ENCODE results near the gene ST7.
"Not testable (repeated sequence)": the region's sequence is repeated elsewhere in the genome, so short reads cannot be mapped to it uniquely, and the experiment has no call there.

ST7 gene

DNA sequence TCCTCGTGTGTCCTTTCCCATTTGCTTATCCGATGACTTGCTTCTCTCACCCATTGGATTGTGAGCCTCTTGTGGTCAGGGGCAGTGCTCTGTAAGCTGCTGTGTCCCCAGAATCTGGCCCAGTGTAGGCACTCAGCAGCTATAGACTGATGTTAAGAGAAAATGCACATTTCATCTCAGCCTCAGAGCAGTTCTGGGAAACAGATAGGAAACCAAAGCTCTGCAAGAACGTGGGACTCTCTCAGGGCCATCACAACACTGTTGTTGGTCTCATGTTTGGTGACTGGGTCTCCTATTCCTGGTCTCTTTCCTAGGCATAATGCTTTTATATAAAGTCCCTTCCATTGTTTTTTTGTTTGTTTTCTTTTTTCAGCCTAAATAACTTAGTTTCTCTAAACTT lies 141.2 kb downstream of the ST7 start:
- no peak for DNase-seq (ENCODE audit: low read depth)

DNA sequence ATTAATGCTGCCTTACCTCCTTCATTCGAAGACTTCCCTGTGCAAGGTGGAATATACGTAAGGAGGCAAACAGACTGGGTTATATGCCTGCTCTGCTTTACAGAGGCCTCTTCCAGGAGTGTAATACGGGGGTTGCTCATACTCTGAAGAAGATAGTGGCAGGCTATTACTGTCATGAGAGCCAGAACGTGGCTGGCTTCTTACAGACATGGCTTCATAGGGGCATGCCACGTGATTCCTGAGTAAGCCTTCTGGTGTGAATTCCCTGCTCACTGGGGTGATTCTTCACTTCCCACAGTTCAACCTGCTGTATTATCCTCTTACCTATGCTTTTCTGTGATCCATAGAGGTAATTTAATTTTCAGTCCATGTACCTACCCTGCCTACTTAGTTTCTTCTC lies 141.8 kb downstream of the ST7 start:
- no peak for DNase-seq (ENCODE audit: low read depth)

DNA sequence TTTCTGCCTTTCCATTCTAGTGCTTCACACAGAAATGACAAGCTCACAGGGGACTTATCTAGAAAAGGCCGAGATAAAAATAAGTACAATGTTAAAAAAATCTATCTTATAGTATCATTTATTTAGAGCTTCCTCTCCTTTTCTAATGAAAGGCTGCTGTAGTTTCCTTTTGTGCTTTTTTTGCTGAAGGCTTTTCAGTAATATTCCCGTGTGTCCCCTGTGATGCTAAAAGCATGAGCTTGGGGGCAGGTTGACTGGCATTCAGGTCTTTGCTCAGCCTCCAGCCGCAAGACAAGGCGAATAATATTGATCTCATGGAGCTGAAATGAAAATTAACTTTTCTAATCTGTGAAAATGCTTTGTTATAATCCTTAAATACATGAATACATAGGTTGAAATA lies 143.0 kb downstream of the ST7 start:
- DNase-seq (ENCODE audit: low read depth), result no peak

DNA sequence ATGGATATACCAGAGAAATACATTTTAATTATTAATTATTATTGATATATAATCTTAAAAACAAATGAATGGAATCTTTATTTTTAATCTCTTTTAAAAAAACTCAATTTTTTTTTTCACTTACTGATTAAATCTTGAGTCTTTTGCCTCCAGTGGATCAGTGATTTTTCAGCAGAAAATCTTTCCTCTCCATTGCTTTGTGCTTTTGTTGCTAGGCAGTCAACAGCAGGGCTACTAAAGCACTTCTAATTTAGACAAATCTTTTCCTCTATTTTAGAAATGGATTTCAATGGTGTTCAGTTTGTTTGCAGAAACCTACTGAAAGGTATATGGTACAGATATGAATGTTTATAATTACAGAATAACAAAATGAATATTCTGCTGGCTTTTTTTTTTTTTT lies 143.6 kb downstream of the ST7 start:
- no peak for DNase-seq (ENCODE audit: low read depth)

DNA sequence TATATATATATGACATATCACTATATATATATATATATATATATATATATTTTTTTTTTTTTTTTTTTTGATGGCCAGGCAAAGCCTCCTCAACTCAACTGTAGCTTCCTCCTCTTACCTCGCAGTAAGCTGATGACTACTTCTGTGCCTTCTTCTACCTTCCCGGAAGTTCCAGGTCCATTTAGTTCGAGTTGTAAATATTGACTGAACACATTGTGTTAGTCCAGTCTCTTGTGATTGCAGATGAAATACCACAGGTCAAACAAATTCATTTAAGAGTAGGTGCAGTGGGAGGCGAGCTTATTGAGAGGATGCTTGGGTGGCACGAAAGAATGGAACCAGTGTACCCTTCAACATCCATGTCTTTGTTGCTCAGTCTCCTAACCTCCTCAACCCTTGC lies 144.6 kb downstream of the ST7 start:
- DNase-seq (ENCODE audit: low read depth), result no peak

DNA sequence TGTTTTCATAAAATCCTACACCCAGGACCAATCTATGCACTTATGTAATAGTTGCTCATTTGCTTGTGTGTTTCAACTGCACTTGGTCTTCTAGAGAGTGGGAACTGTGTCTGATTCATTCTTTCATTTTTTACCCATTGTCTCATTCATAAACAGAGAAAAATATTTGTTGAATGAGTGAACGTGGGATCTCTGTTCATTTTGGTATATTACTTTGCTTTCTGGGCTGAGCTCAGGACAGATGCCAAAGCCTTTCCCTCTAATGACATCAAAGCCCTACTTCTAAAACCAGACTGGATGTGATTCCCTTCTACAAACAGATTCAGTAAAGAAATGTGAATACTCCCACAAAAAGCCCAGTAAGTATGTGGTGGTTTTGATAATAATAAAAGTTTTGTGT lies 145.2 kb downstream of the ST7 start:
- no peak for DNase-seq (ENCODE audit: low read depth)

DNA sequence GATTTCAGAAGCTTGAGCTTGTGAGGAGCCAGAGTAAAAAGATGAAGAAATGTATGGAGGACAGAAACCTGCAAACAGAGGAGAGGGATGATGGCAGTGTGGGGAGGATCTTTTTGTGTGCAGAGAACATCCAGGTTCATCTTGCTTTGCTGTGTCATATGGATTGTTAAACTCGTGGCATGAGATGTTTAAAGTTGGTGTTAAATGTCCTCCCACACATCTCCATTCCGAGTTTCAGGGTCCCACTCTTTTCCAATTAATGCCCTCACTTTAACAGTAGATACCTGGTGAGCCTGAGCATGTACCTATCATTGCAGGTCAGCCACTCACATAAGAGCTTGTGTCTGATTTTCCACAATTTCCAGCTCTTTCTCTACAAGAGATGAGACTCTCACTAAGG lies 147.7 kb downstream of the ST7 start:
- no peak for DNase-seq (ENCODE audit: low read depth)

DNA sequence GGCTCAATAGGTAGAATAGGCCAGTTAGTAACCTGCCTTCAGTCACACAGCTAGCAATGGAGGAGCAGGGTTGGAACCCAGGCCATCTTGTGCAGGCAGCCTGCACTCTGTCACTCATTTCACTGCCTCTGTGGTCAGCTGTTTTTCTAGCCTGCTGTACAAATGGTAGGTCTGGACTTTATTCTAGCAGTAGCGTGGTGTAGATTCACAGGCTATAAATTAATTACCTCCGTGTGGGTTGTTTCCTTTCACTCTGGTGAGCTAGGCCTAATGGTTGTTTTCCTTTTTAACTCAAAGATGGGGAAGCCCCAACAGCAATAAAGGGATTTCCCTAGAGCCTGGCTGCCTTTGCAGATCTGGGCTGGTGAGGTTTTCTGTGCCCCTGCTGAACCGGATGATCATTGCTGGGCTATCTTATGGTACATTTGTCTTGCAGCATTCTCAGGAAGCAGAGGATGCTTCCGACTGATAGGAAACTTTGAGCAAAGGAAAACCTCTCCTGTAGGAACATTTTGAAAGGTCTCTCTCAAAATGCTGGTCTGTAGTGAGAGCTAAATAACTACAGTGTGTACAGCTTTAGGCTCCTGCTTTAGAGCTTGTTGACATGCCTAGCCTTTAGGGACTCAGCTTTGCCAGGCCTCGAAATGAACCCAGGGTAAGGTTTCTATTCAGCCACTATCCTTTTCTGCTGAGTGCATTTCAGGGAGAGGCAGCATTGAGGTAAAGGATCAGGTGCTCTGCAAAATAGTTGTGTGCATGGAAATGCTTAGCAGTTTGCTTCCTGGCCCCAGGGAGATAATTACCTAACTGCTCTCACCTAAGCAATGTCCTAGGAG lies 157.4 kb downstream of the ST7 start:
- DNase-seq (ENCODE audit: low read depth), result peak; percentile 14

DNA sequence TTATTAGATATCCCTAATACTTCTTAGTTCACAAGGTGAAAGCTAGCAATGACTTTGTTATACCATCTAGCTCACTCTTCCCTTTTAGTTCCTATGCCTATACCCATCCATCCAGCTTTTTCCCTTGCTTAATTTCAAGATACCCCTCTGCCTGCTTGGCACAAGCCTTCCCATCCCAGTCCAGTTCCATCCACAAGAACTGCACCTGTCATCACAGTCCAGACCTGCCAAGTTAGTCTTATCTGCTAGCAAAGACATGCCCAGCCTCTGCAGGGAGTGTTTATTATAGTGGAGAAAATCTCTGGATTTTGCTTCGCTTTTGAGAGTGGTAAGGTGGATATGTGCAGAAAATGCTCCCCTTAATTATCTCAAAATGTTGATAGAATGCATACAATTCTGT lies 158.2 kb downstream of the ST7 start:
- DNase-seq (ENCODE audit: low read depth), result no peak

DNA sequence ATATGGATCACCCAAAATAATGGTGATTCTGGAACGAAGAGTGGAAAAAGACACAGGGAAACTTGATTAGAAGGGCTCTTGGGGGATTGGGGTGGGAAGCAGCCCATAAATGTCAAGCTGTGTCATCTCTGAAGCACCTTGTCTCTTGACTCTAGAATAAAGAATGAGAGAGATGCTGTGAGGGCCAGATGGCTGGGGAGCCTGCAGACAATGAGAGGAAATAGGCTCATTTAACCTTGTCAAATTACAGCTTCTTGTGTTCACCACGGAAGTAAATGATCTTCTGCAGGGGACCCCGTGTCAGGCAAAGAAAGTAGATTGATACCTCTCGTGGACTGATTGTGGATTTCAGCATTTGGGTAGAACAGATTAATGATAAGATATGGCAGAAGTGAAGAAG lies 159.3 kb downstream of the ST7 start:
- DNase-seq (ENCODE audit: low read depth), result no peak

DNA sequence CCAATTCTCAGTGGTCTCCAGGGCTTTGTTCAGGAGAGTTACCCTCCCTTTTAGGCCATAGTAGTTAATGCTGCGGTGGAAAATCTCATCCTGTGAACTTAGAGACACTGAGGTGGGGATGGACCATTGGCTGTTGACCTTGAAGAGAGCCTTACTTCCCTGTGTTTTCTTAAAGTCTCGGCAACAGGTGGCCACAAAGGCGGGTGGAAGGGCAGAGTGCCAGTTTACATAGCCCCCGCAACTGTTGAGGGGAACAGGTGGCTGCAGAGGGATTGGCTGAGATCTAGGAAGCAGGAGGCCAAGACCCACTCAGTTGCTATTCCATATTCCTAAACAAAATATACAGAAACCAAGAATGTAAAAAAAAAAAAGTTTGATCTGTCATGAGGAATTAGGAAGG lies 160.6 kb downstream of the ST7 start:
- DNase-seq (ENCODE audit: low read depth), result no peak

DNA sequence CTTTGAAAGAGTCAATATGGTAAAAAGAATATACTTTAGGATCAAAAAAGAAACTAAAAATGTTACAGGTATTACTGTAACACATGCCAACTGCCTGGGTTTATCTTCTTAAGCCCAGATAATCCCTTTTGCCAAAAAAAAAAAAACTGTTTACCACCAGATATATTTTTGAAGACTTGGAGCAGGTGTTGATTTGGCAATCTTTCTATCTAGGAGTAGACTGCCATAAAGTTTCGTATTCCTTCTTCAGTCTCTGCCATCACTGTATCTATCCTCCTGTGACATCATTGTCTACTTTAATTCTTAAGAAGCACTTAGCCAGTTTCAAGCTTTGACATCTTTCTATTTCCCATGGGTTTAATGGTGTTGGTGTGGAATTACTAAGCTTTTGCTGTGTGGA lies 161.0 kb downstream of the ST7 start:
- DNase-seq (ENCODE audit: low read depth), result no peak

DNA sequence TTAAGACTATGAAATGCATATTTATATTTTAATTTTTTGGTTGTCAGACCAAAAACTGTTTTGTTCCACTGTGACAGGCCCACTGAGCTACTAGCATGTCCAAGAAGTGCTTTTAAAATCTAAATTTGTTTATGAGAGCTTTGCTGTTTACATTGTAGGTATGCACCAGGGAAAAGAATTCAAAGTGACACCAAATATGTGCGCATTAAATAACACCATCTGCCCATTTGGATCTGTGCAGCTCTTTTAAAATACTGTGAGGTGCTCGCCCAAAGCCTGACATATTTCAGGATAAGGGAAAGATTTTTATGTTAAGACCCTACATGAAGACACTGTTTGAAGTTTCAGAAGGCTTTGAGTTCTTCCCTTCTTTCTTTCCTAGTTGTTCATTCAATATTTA lies 162.9 kb downstream of the ST7 start:
- DNase-seq (ENCODE audit: low read depth), result no peak

DNA sequence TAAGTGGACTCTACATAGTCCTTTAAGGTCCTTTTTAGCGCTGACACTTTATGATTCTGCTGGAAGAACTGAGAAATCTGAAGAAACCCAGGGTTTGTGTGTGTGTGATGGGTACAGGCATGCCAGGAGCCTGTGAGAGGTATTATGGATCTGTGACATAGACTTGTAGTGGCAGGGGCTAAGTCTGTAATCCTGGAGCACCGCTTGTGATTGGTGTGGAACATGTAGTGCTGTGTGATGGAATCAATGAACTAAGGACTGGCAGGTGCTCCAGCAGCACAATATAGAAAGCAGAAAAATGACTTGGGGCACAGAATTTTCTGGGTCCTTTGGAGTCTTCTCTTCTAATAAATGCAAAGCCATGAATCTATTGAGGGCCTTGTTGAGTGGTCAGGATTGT lies 163.9 kb downstream of the ST7 start:
- no peak for DNase-seq (ENCODE audit: low read depth)

DNA sequence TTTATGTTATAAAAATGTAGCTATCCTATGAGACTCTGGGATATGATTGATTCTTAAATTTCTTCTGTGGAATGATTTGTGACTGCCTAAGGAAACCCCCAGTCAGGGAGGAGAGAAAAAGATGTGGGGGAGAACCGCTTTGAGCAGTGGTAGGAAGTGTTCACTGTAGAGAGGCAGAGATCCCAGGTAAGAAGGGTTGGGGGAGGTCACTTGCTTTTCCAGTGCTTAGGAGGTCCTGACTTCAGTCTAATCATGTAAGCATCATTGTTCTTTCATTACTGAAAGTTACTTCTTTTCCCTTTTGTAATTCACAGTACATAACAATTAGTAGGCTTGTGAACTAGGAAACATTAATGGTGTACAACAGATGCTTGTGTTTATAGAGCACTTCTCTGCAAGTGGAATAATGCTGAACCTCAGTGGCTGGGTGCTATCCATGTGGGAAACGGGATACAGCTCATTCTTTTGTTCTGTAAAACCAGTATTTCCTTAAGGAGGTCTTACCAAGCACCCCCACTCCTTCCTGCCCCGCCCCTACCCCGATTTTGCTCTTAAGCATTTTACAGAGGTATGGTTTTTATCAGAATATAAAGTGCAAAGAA lies 165.4 kb downstream of the ST7 start:
- no peak for DNase-seq (ENCODE audit: low read depth)

DNA sequence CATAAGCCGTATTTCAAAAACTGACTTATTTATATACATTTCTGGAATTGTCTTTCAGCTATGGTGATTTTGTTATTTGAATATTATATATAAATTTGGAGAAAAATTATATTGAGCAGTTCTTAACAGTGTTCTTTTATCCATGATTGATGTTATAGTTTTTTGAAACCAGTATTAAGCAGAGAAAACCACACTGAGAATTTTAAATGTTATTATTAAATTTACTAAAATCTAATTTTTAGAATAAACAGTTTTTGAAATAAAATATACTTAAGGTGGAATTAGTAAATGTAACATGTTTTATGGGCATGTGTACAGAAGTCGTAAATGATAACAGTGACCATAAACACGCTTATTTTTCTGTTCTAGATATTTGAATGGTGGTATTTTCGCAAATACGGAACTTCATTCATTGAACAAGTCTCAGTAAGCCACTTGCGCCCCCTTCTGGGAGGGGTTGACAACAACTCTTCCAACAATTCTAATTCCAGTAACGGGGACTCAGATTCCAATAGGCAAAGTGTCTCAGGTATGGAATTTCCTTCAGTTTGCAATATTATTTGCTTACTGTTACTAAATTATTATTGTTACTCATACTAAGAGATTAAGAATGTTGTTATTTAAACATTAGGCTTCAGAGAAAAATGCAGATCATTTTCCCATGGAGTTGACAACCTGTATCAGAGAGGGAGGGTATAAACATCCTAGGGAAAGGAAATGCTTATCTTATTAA lies 166.1 kb downstream of the ST7 start:
- peak; percentile 56 for DNase-seq (ENCODE audit: low read depth)

DNA sequence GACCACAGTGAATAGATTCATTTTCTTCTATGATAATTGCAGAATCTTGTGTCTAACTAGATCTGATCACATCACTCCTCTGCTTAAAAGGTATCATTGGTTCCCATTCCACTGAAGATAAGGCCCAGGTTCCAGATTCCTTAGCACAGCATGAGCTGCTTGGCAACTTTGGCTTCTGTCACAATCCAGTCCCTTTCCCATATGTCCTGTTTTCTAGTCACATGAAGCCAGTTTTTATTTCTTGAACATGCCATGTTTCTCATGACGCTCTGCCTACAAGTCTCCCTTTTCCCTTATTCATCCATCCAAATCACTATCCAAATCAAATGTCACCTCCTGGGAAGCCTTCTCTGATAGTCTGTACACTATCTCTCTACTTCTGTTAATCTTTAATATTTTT lies 167.0 kb downstream of the ST7 start:
- not testable (repeated sequence) for DNase-seq (ENCODE audit: low read depth)

DNA sequence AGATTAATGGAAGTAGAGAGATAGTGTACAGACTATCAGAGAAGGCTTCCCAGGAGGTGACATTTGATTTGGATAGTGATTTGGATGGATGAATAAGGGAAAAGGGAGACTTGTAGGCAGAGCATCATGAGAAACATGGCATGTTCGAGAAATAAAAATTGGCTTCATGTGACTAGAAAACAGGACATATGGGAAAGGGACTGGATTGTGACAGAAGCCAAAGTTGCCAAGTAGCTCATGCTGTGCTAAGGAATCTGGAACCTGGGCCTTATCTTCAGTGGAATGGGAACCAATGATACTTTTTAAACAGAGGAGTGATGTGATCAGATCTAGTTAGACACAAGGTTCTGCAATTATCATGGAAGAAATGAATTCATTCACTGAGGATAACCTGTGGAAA lies 168.7 kb downstream of the ST7 start:
- DNase-seq (ENCODE audit: low read depth), result not testable (repeated sequence)

DNA sequence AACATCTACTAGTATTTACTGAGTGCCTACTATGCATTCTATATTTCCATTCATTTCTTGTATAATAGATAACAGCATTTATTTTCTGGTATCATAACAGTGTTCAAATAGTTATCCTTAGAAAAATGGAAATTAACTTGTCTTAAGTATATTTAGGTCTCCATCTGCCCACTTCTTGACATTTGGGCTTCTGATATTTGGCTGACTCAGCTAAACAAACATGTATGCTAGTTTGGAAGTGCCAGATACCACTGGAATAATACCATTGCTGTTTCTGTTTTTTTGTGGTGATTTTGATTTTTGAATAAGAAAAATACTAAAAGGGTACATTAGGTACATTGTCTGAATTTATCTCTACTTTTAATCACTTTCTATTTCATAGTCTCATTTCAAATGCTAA lies 169.2 kb downstream of the ST7 start:
- no peak for DNase-seq (ENCODE audit: low read depth)

DNA sequence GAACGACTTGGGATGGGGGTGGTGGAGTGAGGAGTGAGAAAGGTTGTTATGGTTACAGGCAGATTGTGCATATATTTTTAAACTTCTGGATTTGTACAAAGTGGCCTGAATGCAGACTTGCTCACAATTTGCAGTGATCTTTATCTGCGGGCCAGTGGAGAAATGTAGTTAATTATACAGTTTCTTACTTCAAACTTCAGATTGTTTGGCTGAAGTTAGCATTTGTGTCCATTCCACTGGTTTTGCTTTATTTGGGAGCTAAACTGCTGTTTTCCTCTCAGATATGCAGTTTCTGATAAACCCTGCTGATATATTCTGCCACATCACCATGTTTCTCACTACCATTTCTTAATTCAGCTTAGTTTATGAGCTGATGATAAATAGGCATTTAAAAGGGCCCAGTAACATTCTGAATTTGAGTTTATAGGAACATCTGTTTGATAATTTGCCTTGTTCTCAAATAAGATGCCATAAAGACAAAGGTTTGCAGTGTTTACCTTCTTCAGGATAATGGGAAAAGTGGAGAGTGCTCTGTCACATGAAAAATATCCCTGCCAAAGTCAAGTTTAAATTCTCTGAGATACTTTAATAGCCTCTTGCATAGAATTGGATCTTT lies 170.1 kb downstream of the ST7 start:
- DNase-seq (ENCODE audit: low read depth), result no peak

DNA sequence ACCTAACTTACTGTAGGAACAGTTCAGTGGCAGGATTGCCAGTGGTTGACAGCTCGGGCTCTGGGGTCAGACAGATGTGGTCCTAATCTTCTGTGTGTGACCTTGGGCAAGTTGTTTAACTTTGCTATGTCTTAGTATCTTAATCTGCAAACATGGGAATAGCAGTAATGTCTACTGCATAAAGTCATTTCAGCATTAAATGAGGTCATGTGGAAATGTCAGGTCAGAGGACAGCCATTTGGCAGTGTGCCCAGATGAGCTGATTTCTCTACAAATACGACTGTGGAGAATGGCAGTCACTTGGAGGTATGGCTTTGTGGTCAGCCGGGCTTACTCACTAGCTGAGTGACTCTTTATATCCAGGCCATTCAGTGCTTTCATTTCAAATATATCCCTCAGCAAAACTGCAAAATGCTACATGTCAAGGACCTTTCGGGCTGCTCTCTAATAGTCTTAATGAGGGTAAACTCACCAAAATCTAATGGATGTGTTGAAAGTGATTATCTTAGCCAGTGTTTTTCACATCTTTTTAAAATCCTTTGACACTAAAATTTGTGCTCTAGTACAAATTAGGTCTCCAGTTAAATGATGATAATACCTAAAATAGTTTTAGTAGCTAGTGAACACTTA lies 171.4 kb downstream of the ST7 start:
- peak; percentile 32 for DNase-seq (ENCODE audit: low read depth)

DNA sequence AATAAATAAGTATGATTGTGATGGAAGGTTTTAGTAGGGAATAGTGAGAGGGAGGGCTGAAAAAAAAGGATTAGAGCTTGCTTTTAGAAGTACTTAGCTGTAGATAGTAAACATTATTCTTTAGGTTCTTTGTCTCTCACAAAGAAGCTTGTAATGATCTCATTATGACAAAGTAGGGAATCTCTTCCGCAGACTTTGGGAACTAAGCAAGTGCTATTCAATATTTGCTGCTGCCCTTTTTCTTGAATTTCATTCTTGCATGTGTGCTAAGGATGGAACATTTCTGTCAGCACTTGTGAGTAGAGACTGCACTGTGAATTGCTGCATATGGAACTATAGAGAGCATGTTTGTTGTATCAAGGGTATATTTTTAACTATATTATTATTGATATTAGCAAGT lies 173.4 kb downstream of the ST7 start:
- no peak for DNase-seq (ENCODE audit: low read depth)
